Adipocyte (in vitro differentiated cells): Measurements from ENCODE around the gene TIAM1.

Experiments
- DNase-seq: peaks from one replicate; pipeline ENCODE4 v3.0.0-alpha.2; 2015; ENCODE audit warnings: low read depth
- H3K27me3 ChIP-seq: replicated peaks from 2 replicates; pipeline ENCODE4 v1.7.0; 2013; ENCODE audit warnings: mild to moderate bottlenecking, low read length, moderate library complexity; ENCODE audit not compliant: control insufficient read depth, insufficient read depth
- H3K36me3 ChIP-seq: 2 replicates; pipeline ENCODE4 v1.7.0; 2013; ENCODE audit warnings: low read length, mild to moderate bottlenecking, moderate library complexity; ENCODE audit not compliant: control insufficient read depth, insufficient read depth, severe bottlenecking
- H3K4me1 ChIP-seq: 2 replicates; pipeline ENCODE4 v1.7.0; 2013; ENCODE audit warnings: mild to moderate bottlenecking, low read length, moderate library complexity; ENCODE audit not compliant: control insufficient read depth, insufficient read depth
- H3K4me3 ChIP-seq: 2 replicates; pipeline ENCODE4 v1.7.0; 2013; ENCODE audit warnings: mild to moderate bottlenecking, low read length, moderate library complexity
- H3K9ac ChIP-seq: 2 replicates; pipeline ENCODE4 v1.7.0; 2013; ENCODE audit warnings: mild to moderate bottlenecking, low read length, moderate library complexity
- H3K9me3 ChIP-seq: 2 replicates; pipeline ENCODE4 v1.7.0; 2013; ENCODE audit warnings: mild to moderate bottlenecking, low read length, moderate library complexity; ENCODE audit not compliant: control insufficient read depth

Gene TIAM1

GRCh38 chr21:31343680-31344480 is at the start of gene TIAM1:
TIAM1 (minus strand) TSS chr21:31344261; CDS start chr21:31266972, 77,289 bp downstream.
- Histone ChIP-seq H3K4me3 (peak within 1 kb of the TSS; percentile 88), H3K9me3 (no peaks in the 10 kb centered on the region), H3K27me3 (no peaks in the 10 kb centered on the region), H3K36me3 (no peaks in the 10 kb centered on the region), H3K9ac (peak within 1 kb of the TSS; percentile 82), H3K4me1 (peaks cover 10% of the 10 kb centered on the region)
- DNase-seq, result peak; percentile 75

- DNase-seq, result no peak
- Histone ChIP-seq H3K36me3 (no peaks in the 10 kb centered on the region), H3K4me1 (no peaks in the 10 kb centered on the region), H3K4me3 (no peak overlapping the region), H3K9me3 (no peaks in the 10 kb centered on the region), H3K27me3 (peaks cover 15% of the 10 kb centered on the region), H3K9ac (no peak overlapping the region)
These were observed 43.6 kb upstream of the TIAM1 start for GRCh38 chr21:31387560-31388186.

- H3K9ac ChIP-seq, result no peak overlapping the region
- H3K36me3 ChIP-seq, result no peaks in the 10 kb centered on the region
- no peak overlapping the region for H3K4me3 ChIP-seq
- H3K4me1 ChIP-seq, result no peaks in the 10 kb centered on the region
- no peak for DNase-seq
- H3K27me3 ChIP-seq, result peaks cover 15% of the 10 kb centered on the region
- no peaks in the 10 kb centered on the region for H3K9me3 ChIP-seq
These were observed 41.9 kb upstream of the TIAM1 start for GRCh38 chr21:31386006-31386405.

GRCh38 chr21:31383770-31384169 is 39.7 kb upstream of the TIAM1 start:
- Histone ChIP-seq H3K4me1 (no peaks in the 10 kb centered on the region), H3K4me3 (no peak overlapping the region), H3K9ac (no peak overlapping the region), H3K36me3 (no peaks in the 10 kb centered on the region), H3K27me3 (peaks cover 15% of the 10 kb centered on the region), H3K9me3 (no peaks in the 10 kb centered on the region)
- DNase-seq, result no peak

GRCh38 chr21:31382060-31382459 is 38.0 kb upstream of the TIAM1 start:
- H3K27me3 ChIP-seq, result peaks cover 15% of the 10 kb centered on the region
- no peaks in the 10 kb centered on the region for H3K36me3 ChIP-seq
- H3K4me3 ChIP-seq, result no peak overlapping the region
- H3K4me1 ChIP-seq, result no peaks in the 10 kb centered on the region
- no peak for DNase-seq
- no peaks in the 10 kb centered on the region for H3K9me3 ChIP-seq
- no peak overlapping the region for H3K9ac ChIP-seq

- no peak overlapping the region for H3K4me3 ChIP-seq
- peaks cover 5% of the 10 kb centered on the region for H3K27me3 ChIP-seq
- H3K9me3 ChIP-seq, result no peaks in the 10 kb centered on the region
- H3K9ac ChIP-seq, result no peak overlapping the region
- no peak for DNase-seq
- no peaks in the 10 kb centered on the region for H3K36me3 ChIP-seq
- peaks cover 4% of the 10 kb centered on the region for H3K4me1 ChIP-seq
These were observed 32.2 kb upstream of the TIAM1 start for GRCh38 chr21:31376301-31376700.

- no peak for DNase-seq
- H3K4me3 ChIP-seq, result no peak overlapping the region
These were observed 30.3 kb upstream of the TIAM1 start for GRCh38 chr21:31374395-31374794.

GRCh38 chr21:31372471-31372765 is 28.4 kb upstream of the TIAM1 start:
- no peak overlapping the region for H3K4me3 ChIP-seq
- no peak for DNase-seq
- peaks cover 5% of the 10 kb centered on the region for H3K27me3 ChIP-seq
- peaks cover 10% of the 10 kb centered on the region for H3K4me1 ChIP-seq
- H3K9ac ChIP-seq, result no peak overlapping the region
- H3K9me3 ChIP-seq, result no peaks in the 10 kb centered on the region
- no peaks in the 10 kb centered on the region for H3K36me3 ChIP-seq

More at GRCh38 chr21:31374395-31374794, 30.3 kb upstream of the TIAM1 start:
- Histone ChIP-seq H3K9me3 (no peaks in the 10 kb centered on the region), H3K27me3 (peaks cover 5% of the 10 kb centered on the region), H3K9ac (no peak overlapping the region), H3K36me3 (no peaks in the 10 kb centered on the region), H3K4me1 (peaks cover 10% of the 10 kb centered on the region)

GRCh38 chr21:31371715-31372470 is 27.8 kb upstream of the TIAM1 start:
- no peak for DNase-seq
- Histone ChIP-seq H3K9ac (no peak overlapping the region), H3K9me3 (no peaks in the 10 kb centered on the region), H3K27me3 (peaks cover 5% of the 10 kb centered on the region), H3K36me3 (no peaks in the 10 kb centered on the region), H3K4me1 (peaks cover 10% of the 10 kb centered on the region), H3K4me3 (no peak overlapping the region)

- Histone ChIP-seq H3K9ac (no peak overlapping the region), H3K4me1 (peaks cover 10% of the 10 kb centered on the region), H3K4me3 (peak overlapping the region; percentile 42), H3K9me3 (no peaks in the 10 kb centered on the region), H3K36me3 (no peaks in the 10 kb centered on the region), H3K27me3 (peaks cover 5% of the 10 kb centered on the region)
- peak; percentile 85 for DNase-seq
These were observed 27.0 kb upstream of the TIAM1 start for GRCh38 chr21:31370893-31371544.
